ENCODE data around the gene FKBP8.

FKBP8 gene

DNA sequence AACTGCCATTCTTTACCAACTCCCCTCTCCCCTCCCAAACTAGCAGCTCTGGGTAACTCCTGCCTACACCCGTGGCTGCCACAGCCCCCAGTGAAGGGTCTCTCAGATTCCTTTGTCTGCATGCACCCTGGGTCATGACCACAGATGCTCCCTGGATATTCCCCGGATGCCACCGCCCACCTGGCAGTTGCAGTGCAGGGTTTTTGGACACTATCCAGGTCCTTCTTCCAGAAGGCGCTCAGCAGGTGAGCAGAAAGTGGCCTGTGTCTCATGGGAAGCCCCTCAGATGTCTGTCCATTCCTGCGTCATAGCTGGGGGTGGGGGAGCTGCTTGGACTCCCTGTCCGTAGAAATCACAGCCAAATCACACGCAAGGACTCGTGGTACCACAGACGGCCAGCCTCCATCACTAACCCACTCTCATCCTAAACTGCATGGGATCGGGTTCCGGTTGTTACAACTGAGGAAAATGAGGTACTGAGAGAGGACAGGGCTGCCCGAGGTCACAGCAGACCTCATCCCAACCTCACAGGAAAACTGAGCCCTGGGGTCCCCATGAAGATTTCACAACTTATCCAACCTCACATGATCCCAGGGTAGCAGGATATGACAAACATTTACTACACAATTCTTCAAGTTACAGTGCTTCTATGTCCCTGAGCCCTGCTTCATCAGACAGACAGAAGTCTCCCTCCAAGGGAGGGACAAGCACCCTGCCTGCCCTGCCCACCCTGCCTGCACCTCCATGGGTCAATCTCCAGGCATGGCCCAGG, 60.1 kb downstream of the FKBP8 start:
- no peak for DNase-seq (ENCODE audit: low spot score)
